Activated CD4-positive, alpha-beta T cell treated with anti-CD3 and anti-CD28 coated beads, Interleukin-2, amount 50 U/mL, for 1 hour (primary cell): ENCODE measurements around the gene LHX1.

Experiments
- DNase-seq: peaks from one replicate; pipeline ENCODE4 v3.0.0-alpha.2; 2020

LHX1 gene

GRCh38 chr17:36939802-36940312 lies 2.6 kb downstream of the LHX1 start:
- no peak for DNase-seq

GRCh38 chr17:36940313-36941264 lies 3.3 kb downstream of the LHX1 start:
- DNase-seq = no peak

GRCh38 chr17:36941265-36942010 lies 4.2 kb downstream of the LHX1 start:
- DNase-seq = no peak

- DNase-seq = no peak
Observed at GRCh38 chr17:36942019-36942599, 4.8 kb downstream of the LHX1 start.

GRCh38 chr17:36942631-36943125 lies 5.4 kb downstream of the LHX1 start:
- no peak for DNase-seq

GRCh38 chr17:36943250-36944191 lies 6.2 kb downstream of the LHX1 start:
- DNase-seq = no peak

- DNase-seq = no peak
Observed at GRCh38 chr17:36944553-36944952, 7.3 kb downstream of the LHX1 start.

GRCh38 chr17:36945140-36945539 lies 7.9 kb downstream of the LHX1 start:
- no peak for DNase-seq

- no peak for DNase-seq
Observed at GRCh38 chr17:36945959-36946725, 8.9 kb downstream of the LHX1 start.

GRCh38 chr17:36946726-36947091 lies 9.4 kb downstream of the LHX1 start:
- no peak for DNase-seq

GRCh38 chr17:36947922-36948716 lies 10.8 kb downstream of the LHX1 start:
- no peak for DNase-seq

- peak; percentile 93 for DNase-seq
Observed at GRCh38 chr17:36948717-36949460, 11.6 kb downstream of the LHX1 start, which contains the start of gene AATF. AATF (plus strand) TSS chr17:36948954; CDS start chr17:36949126, 172 bp downstream.

- no peak for DNase-seq
Observed at GRCh38 chr17:36949461-36949927, 12.2 kb downstream of the LHX1 start.

GRCh38 chr17:36950027-36950426 lies 12.8 kb downstream of the LHX1 start:
- no peak for DNase-seq

GRCh38 chr17:36951084-36951789 lies 14.0 kb downstream of the LHX1 start:
- DNase-seq = no peak

GRCh38 chr17:36971508-36971907 lies 34.2 kb downstream of the LHX1 start:
- DNase-seq = no peak

- no peak for DNase-seq
Observed at GRCh38 chr17:36972186-36972700, 35.0 kb downstream of the LHX1 start.

GRCh38 chr17:36972905-36973304 lies 35.6 kb downstream of the LHX1 start:
- no peak for DNase-seq
